HUDEP-2 (cell line): ENCODE data around the gene EHMT1.
"Not testable (repeated sequence)": the region's sequence is repeated elsewhere in the genome, so short reads cannot be mapped to it uniquely, and the experiment has no call there.

ENCODE experiments used
- DNase-seq, 76 experiments: peaks; one replicate each; lab custom pipeline; 2025; ENCODE audit not compliant: unreplicated experiment in 76 of 76; lab: John Stamatoyannopoulos, UW

Gene EHMT1

GRCh38 chr9:137590123-137590468, 28.7 kb upstream of the EHMT1 start:
- DNase-seq: no peak

GRCh38 chr9:137590469-137591383, 28.1 kb upstream of the EHMT1 start, which contains the start of gene ZMYND19:
TSS of gene ZMYND19 (minus strand) at chr9:137590512. CDS start at chr9:137590263, 249 bp downstream.
- DNase-seq: peak in 71 of 76 experiments; percentile 22 to 93 (median 79)

GRCh38 chr9:137592767-137593166, 26.0 kb upstream of the EHMT1 start:
- DNase-seq: no peak

- DNase-seq: no peak
Observed at GRCh38 chr9:137593176-137593575, 25.6 kb upstream of the EHMT1 start.

GRCh38 chr9:137596577-137596976, 22.2 kb upstream of the EHMT1 start:
- not testable (repeated sequence) for DNase-seq

GRCh38 chr9:137598943-137599342, 19.9 kb upstream of the EHMT1 start:
- no peak for DNase-seq

GRCh38 chr9:137602661-137603060, 16.1 kb upstream of the EHMT1 start:
- DNase-seq: peak in 3 of 76 experiments; percentile 9 to 13 (median 11)

GRCh38 chr9:137603879-137604278, 14.9 kb upstream of the EHMT1 start:
- DNase-seq: no peak

GRCh38 chr9:137604345-137605086, 14.3 kb upstream of the EHMT1 start:
- DNase-seq: no peak

- peak in 74 of 76 experiments; percentile 45 to 99 (median 90) for DNase-seq
Observed at GRCh38 chr9:137605121-137606004, 13.4 kb upstream of the EHMT1 start, which contains the start of gene ARRDC1. TSS of gene ARRDC1 (plus strand) at chr9:137605686. CDS start at chr9:137605718, 32 bp downstream.

GRCh38 chr9:137606005-137606621, 12.7 kb upstream of the EHMT1 start:
- peak in 1 of 76 experiments; percentile 34 for DNase-seq

- no peak for DNase-seq
Observed at GRCh38 chr9:137606734-137607138, 12.1 kb upstream of the EHMT1 start.

GRCh38 chr9:137607141-137607857, 11.5 kb upstream of the EHMT1 start:
- no peak for DNase-seq

- no peak for DNase-seq
Observed at GRCh38 chr9:137610944-137611343, 7.9 kb upstream of the EHMT1 start.

- peak in 24 of 76 experiments; percentile 6 to 47 (median 23) for DNase-seq
Observed at GRCh38 chr9:137611623-137612609, 6.9 kb upstream of the EHMT1 start.

GRCh38 chr9:137612741-137613142, 6.1 kb upstream of the EHMT1 start:
- DNase-seq: no peak

GRCh38 chr9:137613259-137613658, 5.5 kb upstream of the EHMT1 start:
- DNase-seq: no peak
